Inflammatory macrophage treated with lipopolysaccharide for 4 hours (primary cell): Measurements from ENCODE around the gene ARHGAP11A.
"Not testable (repeated sequence)": the region's sequence is repeated elsewhere in the genome, so short reads cannot be mapped to it uniquely, and the experiment has no call there.

Experiments used
- DNase-seq: peaks from one replicate; pipeline ENCODE4 v3.0.0-alpha.2; 2020

Gene ARHGAP11A

GRCh38 chr15:32615051-32615870 is at the start of gene ARHGAP11A:
Gene ARHGAP11A (plus strand): TSS chr15:32615504. CDS start chr15:32616212, 708 bp downstream.
- DNase-seq, result peak; percentile 93

- DNase-seq, result not testable (repeated sequence)
These were observed 46.3 kb upstream of the ARHGAP11A start for GRCh38 chr15:32568988-32569387.

GRCh38 chr15:32578482-32578881 is 36.8 kb upstream of the ARHGAP11A start:
- DNase-seq, result not testable (repeated sequence)

- not testable (repeated sequence) for DNase-seq
These were observed 29.5 kb upstream of the ARHGAP11A start for GRCh38 chr15:32585844-32586243.

DNA sequence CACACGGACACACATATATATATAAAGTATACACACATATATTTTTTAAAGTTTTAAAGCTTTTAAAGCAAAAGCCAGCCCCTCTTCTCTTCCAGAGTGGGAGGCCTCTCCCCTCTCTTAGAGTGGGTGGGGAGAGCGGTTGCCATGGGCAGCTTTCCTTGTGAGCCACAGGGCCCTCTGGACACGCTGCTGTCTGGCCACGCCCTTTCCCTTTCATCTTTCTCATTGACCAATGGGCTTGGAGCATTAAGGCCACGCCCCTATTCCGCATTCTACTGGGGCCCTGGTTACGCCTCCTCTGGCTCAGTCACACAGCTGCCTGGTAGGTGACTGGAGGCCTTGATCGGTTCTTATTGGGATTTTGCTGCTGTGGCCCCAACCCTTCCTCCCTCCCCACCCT is 22.2 kb upstream of the ARHGAP11A start, which contains the start of gene GOLGA8N:
Gene GOLGA8N (plus strand): TSS at position 306 of the 400 bp plus-strand sequence.
- not testable (repeated sequence) for DNase-seq

DNA sequence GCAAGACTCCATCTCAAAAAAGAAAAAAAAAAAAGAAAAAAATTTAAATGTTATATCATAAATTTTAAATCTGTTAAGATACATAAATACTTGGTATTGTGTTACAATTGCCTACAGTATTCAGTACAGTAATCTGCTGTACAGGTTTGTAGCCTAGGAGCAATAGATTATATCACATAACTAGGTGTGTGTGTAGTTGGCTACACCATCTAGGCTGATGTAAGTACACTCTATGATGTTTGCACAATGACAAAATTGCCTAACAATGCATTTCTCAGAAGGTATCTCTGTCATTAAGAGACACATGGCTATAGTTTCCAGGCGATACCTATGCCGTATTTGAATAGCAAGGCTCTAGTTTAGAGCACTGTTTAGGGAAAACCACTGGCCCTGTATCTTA is 5.8 kb upstream of the ARHGAP11A start:
- DNase-seq, result not testable (repeated sequence)

DNA sequence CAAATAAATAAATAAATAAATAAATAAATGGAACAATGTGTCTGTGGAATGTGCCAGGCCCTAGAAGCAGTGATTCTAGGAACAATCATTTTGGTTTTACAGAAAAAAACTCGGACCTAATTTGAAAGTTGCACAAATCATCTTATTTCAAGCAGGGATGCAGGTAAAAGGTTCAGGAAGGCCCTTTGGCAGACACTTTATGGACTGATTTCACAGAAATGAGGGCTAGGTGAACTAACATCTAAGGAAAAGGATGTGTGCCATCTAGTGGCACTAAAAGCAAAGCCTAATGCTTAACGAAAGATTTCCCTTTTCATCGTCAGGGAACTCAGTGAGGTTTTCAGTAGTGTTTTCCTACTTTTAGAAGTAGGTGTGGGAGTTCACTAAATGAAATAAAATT is 4.6 kb upstream of the ARHGAP11A start:
- peak; percentile 23 for DNase-seq

DNA sequence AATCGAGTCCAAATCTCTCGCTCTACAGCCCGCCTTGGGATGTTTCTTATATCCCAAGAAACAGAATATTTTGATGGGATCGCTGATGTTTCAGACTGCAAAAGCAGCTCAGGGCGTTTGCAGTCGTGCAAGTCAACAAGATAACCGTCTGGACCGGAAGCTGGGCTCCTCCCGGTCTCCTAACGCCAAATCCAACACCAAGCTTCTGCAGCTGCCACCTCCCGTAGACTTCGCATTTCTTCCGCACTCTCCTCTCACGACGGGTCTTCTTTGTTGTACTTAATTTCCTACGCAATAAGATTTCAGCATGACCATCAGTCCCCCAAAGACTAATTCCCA is 623 bp upstream of the ARHGAP11A start:
- not testable (repeated sequence) for DNase-seq

- peak; percentile 11 for DNase-seq
These were observed 645 bp downstream of the ARHGAP11A start for GRCh38 chr15:32615871-32616426.

DNA sequence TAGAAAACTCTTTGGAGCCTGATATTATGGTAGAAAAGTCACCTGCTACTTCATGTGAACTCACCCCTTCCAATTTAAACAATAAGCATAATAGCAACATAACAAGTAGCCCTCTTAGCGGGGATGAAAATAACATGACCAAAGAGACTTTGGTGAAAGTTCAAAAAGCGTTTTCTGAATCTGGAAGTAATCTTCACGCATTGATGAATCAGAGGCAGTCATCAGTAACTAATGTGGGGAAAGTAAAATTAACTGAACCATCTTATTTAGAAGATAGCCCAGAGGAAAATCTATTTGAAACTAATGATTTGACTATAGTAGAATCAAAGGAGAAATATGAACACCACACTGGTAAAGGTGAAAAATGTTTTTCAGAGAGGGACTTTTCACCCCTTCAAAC is 21.1 kb downstream of the ARHGAP11A start:
- DNase-seq, result no peak

GRCh38 chr15:32636908-32637567 is 21.7 kb downstream of the ARHGAP11A start:
- DNase-seq, result no peak

DNA sequence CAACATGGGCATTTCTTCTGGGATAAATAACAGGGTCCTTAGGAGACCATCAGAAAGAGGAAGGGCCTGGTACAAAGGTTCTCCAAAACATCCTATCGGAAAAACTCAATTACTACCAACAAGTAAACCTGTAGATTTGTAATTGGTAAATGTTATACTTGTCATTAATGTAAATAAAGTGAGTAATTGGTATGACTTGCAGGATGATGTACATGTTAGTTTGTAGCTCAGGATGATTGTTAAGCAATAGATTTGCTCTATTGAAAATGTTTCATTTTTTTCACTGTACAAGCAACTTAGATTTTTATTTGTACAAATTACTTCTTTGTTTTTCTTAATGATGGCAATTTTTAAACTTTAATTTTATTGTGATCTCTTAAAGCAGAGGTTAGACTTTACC is 22.4 kb downstream of the ARHGAP11A start:
- DNase-seq, result no peak

- DNase-seq, result no peak
These were observed 26.3 kb downstream of the ARHGAP11A start, which contains the start of gene SCG5 for GRCh38 chr15:32641517-32642059. Gene SCG5 (plus strand): TSS chr15:32641710. CDS start chr15:32643593, 1,883 bp downstream.

- no peak for DNase-seq
These were observed 27.5 kb downstream of the ARHGAP11A start for GRCh38 chr15:32642667-32643435.

GRCh38 chr15:32643907-32644445 is 28.7 kb downstream of the ARHGAP11A start:
- no peak for DNase-seq

DNA sequence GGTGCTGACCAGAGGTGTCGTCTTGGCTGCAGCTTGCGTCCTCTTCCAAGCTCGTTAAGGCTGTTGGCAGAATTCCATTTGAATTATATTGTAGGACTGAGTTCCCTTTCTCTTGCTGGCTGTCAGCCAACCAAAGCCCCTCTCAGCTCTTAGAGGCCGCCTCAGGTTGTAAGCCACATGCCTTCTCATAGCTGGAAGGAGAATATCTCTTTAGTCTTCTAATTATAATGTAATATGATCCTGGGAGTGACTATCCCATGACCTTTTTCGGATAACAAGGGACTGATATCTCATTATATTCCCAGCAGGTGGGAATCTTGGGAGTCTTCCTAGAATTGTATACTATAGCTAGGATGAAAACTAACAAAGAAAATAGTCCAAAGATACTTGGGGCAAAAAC is 31.0 kb downstream of the ARHGAP11A start:
- DNase-seq, result no peak

DNA sequence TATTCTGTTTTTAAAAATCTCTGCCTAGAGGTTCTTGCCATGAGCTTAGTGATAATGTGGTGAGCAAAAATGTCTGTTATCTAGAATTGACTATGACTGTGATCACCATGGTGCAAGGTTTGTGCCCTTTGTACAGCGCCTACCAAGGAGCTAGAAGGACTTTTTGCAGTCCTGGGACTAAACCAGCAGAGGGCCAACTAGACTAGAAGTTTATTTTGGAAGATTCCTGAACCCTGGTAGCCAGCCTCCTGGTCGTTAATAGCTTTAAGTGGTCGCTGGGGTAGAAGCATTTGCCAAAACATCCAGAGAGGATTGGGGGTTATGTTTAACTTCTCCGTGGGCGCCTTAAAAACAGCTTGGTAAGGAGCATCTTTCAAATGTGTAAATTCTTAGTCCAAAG is 34.0 kb downstream of the ARHGAP11A start:
- no peak for DNase-seq

DNA sequence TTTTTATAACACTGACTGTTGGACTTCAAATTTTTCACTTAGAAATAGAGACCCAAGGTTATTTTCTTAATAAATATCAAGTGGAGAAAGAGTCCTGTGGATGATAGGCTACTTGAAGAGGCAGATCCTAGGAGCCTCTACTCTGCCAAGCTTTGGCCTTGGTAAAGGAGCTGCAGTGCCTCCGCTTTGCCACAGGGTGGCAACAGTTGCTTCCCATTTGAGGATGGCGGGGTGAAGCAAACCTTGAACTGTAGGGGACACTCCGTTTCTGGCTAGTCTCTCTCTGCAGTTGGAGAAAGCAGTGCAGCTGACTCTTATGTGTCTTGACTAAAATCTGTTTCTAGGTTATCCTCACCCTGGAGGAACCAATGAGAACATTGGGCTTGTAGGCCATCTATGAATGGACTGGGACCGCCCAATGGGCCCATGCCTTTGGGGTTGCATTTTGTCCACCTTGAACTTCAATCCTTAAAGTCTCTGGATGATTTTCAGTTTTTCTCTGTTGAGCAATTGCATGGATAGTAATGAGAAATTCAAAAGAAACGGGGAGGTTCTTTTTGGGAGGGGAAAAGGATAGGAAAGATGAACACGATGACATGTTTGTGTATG is 36.0 kb downstream of the ARHGAP11A start:
- DNase-seq, result peak; percentile 52

DNA sequence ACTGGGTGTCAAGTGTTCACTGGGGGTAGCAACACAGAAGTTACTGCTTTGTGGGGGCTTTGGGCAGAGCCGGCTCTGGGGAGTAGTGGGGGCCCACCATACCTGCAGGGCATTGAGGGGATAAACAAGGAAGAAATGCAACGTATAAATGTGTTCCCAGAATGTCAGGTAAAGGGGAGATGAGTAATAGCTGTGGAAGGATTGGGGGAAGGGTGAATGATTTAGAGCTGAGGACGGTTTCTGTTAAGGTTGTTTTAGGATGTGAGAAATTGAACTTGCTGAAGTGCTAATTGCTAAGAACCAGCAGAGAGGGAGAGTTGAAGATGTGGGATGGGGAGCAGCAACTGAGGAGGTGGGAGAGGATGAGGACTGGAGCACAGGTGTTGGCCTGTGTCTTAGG is 36.9 kb downstream of the ARHGAP11A start:
- no peak for DNase-seq

DNA sequence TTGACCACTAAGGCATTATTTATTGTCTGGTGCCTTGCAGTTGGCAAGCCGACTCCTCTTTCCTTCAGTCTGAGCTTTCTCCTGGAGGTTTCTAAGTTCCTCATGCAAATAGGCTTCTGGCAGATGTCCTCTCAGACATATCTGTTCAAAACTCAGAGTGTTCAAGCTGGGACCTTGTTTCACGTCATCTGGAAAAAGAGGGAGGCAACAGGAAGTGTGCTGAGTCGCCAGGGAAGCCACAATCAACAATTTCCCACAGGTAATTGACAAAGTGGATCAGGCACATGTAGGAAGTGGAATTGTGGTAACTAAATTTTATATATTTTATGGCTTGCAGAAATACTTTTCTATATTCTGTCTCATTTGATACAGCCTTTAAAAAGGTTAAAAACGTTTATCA is 40.8 kb downstream of the ARHGAP11A start:
- DNase-seq, result no peak

DNA sequence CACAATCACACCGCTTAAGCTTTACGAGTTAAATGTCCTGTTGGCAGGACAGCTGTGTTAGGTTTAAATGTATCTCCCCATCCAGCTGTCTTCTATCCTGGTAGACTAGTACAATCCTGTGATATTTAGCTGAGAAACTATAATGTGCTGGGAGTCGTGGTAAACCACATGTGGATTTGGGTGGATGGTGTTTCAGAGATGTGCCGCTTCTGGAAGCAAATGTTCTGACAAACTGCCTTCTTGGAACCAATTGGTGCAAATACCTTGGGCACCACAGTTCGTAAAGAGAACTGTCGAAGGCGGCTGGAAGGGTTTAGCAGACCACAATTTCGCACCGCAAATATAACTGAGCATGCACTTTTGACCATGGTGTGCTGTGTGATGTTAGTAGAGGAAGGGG is 41.2 kb downstream of the ARHGAP11A start:
- no peak for DNase-seq
